ENCODE measurements around the gene KIF1C.

Gene KIF1C

GRCh38 chr17:5019475-5019956 lies 21.8 kb downstream of the KIF1C start:
- Histone ChIP-seq H4K8ac (ENCODE audit: low read depth, low read length) (no peak overlapping the region), H3K4me1 (ENCODE audit: control insufficient read depth, low read depth, low read length) (no peaks in the 10 kb centered on the region), H3K27ac (ENCODE audit: low read depth, low read length) (no peak overlapping the region), H3K56ac (ENCODE audit: low read length) (no peak overlapping the region), H3K4me3 (ENCODE audit: low read length) (no peak overlapping the region), H3K4ac (ENCODE audit: low read depth, low read length) (no peak overlapping the region), H3K27me3 (ENCODE audit: insufficient read depth, low read length, poor library complexity) (no peaks in the 10 kb centered on the region), H2BK120ac (ENCODE audit: low read depth, low read length) (no peak overlapping the region), H3K79me2 (ENCODE audit: control insufficient read depth, insufficient read depth, low read length) (no peaks in the 10 kb centered on the region), H3K9ac (ENCODE audit: low read length) (no peak overlapping the region), H3K23ac (ENCODE audit: low read length) (no peak overlapping the region), H3K18ac (ENCODE audit: low read length) (no peak overlapping the region), H3K4me2 (ENCODE audit: low read length) (no peak overlapping the region), H4K5ac (ENCODE audit: low read length) (no peak overlapping the region), H3K36me3 (ENCODE audit: control insufficient read depth, insufficient read depth, low read length) (peaks cover 8% of the 10 kb centered on the region), H2BK5ac (ENCODE audit: low read length) (no peak overlapping the region), H2AK5ac (ENCODE audit: low read length) (no peak overlapping the region), H3K79me1 (ENCODE audit: low read length) (no peaks in the 10 kb centered on the region), H2BK15ac (replicated peaks; ENCODE audit: low read depth) (no peak overlapping the region)
- no CpG with 5 or more reads among the region's 1 CpG for WGBS (ENCODE audit: extremely low coverage, insufficient coverage, low lambda C conversion rate)
- peak; percentile 54 for DNase-seq

GRCh38 chr17:5020502-5021023 lies 22.8 kb downstream of the KIF1C start:
- Histone ChIP-seq H3K56ac (ENCODE audit: low read length) (no peak overlapping the region), H4K5ac (ENCODE audit: low read length) (no peak overlapping the region), H3K9ac (ENCODE audit: low read length) (no peak overlapping the region), H3K4ac (ENCODE audit: low read depth, low read length) (no peak overlapping the region), H3K27ac (ENCODE audit: low read depth, low read length) (no peak overlapping the region), H3K23ac (ENCODE audit: low read length) (no peak overlapping the region), H3K4me1 (ENCODE audit: control insufficient read depth, low read depth, low read length) (no peaks in the 10 kb centered on the region), H3K27me3 (ENCODE audit: insufficient read depth, low read length, poor library complexity) (no peaks in the 10 kb centered on the region), H3K79me2 (ENCODE audit: control insufficient read depth, insufficient read depth, low read length) (no peaks in the 10 kb centered on the region), H3K4me3 (ENCODE audit: low read length) (no peak overlapping the region), H3K36me3 (ENCODE audit: control insufficient read depth, insufficient read depth, low read length) (peaks cover 8% of the 10 kb centered on the region), H4K8ac (ENCODE audit: low read depth, low read length) (no peak overlapping the region), H3K79me1 (ENCODE audit: low read length) (no peaks in the 10 kb centered on the region), H2AK5ac (ENCODE audit: low read length) (no peak overlapping the region), H3K4me2 (ENCODE audit: low read length) (no peak overlapping the region), H2BK120ac (ENCODE audit: low read depth, low read length) (no peak overlapping the region), H3K18ac (ENCODE audit: low read length) (no peak overlapping the region), H2BK5ac (ENCODE audit: low read length) (no peak overlapping the region), H2BK15ac (replicated peaks; ENCODE audit: low read depth) (no peak overlapping the region)
- no CpG with 5 or more reads among the region's 20 CpGs for WGBS (ENCODE audit: extremely low coverage, insufficient coverage, low lambda C conversion rate)
- DNase-seq: no peak

- H3K27ac ChIP-seq (ENCODE audit: low read depth, low read length): no peak overlapping the region
- H3K36me3 ChIP-seq (ENCODE audit: control insufficient read depth, insufficient read depth, low read length): peaks cover 6% of the 10 kb centered on the region
- H2BK5ac ChIP-seq (ENCODE audit: low read length): no peak overlapping the region
- H4K5ac ChIP-seq (ENCODE audit: low read length): no peak overlapping the region
- H3K9ac ChIP-seq (ENCODE audit: low read length): no peak overlapping the region
- H3K56ac ChIP-seq (ENCODE audit: low read length): no peak overlapping the region
- no peak overlapping the region for H3K4me2 ChIP-seq (ENCODE audit: low read length)
- DNase-seq: no peak
- no peak overlapping the region for H3K4me3 ChIP-seq (ENCODE audit: low read length)
- H3K79me2 ChIP-seq (ENCODE audit: control insufficient read depth, insufficient read depth, low read length): no peaks in the 10 kb centered on the region
- H2BK120ac ChIP-seq (ENCODE audit: low read depth, low read length): no peak overlapping the region
- H3K4ac ChIP-seq (ENCODE audit: low read depth, low read length): no peak overlapping the region
- no peaks in the 10 kb centered on the region for H3K79me1 ChIP-seq (ENCODE audit: low read length)
- H4K8ac ChIP-seq (ENCODE audit: low read depth, low read length): no peak overlapping the region
- no peak overlapping the region for H2AK5ac ChIP-seq (ENCODE audit: low read length)
- no peak overlapping the region for H2BK15ac ChIP-seq (replicated peaks; ENCODE audit: low read depth)
- H3K23ac ChIP-seq (ENCODE audit: low read length): no peak overlapping the region
- no CpG with 5 or more reads among the region's 30 CpGs for WGBS (ENCODE audit: extremely low coverage, insufficient coverage, low lambda C conversion rate)
- no peaks in the 10 kb centered on the region for H3K4me1 ChIP-seq (ENCODE audit: control insufficient read depth, low read depth, low read length)
- H3K18ac ChIP-seq (ENCODE audit: low read length): no peak overlapping the region
- H3K27me3 ChIP-seq (ENCODE audit: insufficient read depth, low read length, poor library complexity): no peaks in the 10 kb centered on the region
These were observed 24.5 kb downstream of the KIF1C start for GRCh38 chr17:5022171-5022711.

DNA sequence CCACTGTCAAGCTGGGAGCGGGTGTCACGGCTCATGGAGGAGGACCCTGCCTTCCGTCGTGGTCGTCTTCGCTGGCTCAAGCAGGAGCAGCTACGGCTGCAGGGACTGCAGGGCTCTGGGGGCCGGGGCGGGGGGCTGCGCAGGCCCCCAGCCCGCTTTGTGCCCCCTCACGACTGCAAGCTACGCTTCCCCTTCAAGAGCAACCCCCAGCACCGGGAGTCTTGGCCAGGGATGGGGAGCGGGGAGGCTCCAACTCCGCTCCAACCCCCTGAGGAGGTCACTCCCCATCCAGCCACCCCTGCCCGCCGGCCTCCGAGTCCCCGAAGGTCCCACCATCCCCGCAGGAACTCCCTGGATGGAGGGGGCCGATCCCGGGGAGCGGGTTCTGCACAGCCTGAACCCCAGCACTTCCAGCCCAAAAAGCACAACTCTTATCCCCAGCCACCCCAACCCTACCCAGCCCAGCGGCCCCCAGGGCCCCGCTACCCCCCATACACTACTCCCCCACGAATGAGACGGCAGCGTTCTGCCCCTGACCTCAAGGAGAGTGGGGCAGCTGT lies 25.9 kb downstream of the KIF1C start:
- H3K27me3 ChIP-seq (ENCODE audit: insufficient read depth, low read length, poor library complexity): no peaks in the 10 kb centered on the region
- no peak overlapping the region for H3K9ac ChIP-seq (ENCODE audit: low read length)
- no peak overlapping the region for H2BK5ac ChIP-seq (ENCODE audit: low read length)
- H3K36me3 ChIP-seq (ENCODE audit: control insufficient read depth, insufficient read depth, low read length): peaks cover 6% of the 10 kb centered on the region
- no peak overlapping the region for H3K23ac ChIP-seq (ENCODE audit: low read length)
- H3K4me1 ChIP-seq (ENCODE audit: control insufficient read depth, low read depth, low read length): no peaks in the 10 kb centered on the region
- no peak overlapping the region for H3K4me2 ChIP-seq (ENCODE audit: low read length)
- no CpG with 5 or more reads among the region's 29 CpGs for WGBS (ENCODE audit: extremely low coverage, insufficient coverage, low lambda C conversion rate)
- no peak for DNase-seq
- H3K27ac ChIP-seq (ENCODE audit: low read depth, low read length): no peak overlapping the region
- no peaks in the 10 kb centered on the region for H3K79me1 ChIP-seq (ENCODE audit: low read length)
- no peak overlapping the region for H2BK120ac ChIP-seq (ENCODE audit: low read depth, low read length)
- no peak overlapping the region for H2BK15ac ChIP-seq (replicated peaks; ENCODE audit: low read depth)
- no peaks in the 10 kb centered on the region for H3K79me2 ChIP-seq (ENCODE audit: control insufficient read depth, insufficient read depth, low read length)
- no peak overlapping the region for H2AK5ac ChIP-seq (ENCODE audit: low read length)
- H3K56ac ChIP-seq (ENCODE audit: low read length): no peak overlapping the region
- H3K18ac ChIP-seq (ENCODE audit: low read length): no peak overlapping the region
- H4K8ac ChIP-seq (ENCODE audit: low read depth, low read length): no peak overlapping the region
- H3K4me3 ChIP-seq (ENCODE audit: low read length): no peak overlapping the region
- H3K4ac ChIP-seq (ENCODE audit: low read depth, low read length): no peak overlapping the region
- no peak overlapping the region for H4K5ac ChIP-seq (ENCODE audit: low read length)

DNA sequence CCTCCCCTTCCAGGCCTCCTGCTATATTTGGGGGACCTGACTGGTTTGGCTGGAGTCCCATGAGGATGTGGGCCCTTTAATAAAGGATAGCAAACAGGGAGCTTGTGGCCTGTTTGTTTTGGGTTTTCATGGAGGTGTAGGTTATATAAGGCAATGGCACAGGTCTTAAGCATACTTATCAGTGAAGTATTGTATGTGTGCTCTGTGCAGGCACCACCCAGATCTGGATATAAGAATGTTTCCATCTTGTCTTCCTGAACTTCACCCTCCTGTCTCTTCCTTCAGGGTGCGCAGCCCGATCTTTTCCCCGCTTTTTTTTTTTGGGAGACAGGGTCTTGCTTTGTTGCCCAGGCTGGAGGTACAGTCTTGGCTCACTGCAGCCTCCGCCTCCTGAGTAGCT lies 26.9 kb downstream of the KIF1C start:
- Histone ChIP-seq H4K8ac (ENCODE audit: low read depth, low read length) (no peak overlapping the region), H3K18ac (ENCODE audit: low read length) (no peak overlapping the region), H2BK5ac (ENCODE audit: low read length) (no peak overlapping the region), H3K4ac (ENCODE audit: low read depth, low read length) (no peak overlapping the region), H3K79me2 (ENCODE audit: control insufficient read depth, insufficient read depth, low read length) (no peaks in the 10 kb centered on the region), H3K9ac (ENCODE audit: low read length) (no peak overlapping the region), H3K27me3 (ENCODE audit: insufficient read depth, low read length, poor library complexity) (no peaks in the 10 kb centered on the region), H3K4me3 (ENCODE audit: low read length) (no peak overlapping the region), H3K79me1 (ENCODE audit: low read length) (no peaks in the 10 kb centered on the region), H3K4me2 (ENCODE audit: low read length) (no peak overlapping the region), H2AK5ac (ENCODE audit: low read length) (no peak overlapping the region), H3K4me1 (ENCODE audit: control insufficient read depth, low read depth, low read length) (no peaks in the 10 kb centered on the region), H2BK15ac (replicated peaks; ENCODE audit: low read depth) (no peak overlapping the region), H3K56ac (ENCODE audit: low read length) (no peak overlapping the region), H2BK120ac (ENCODE audit: low read depth, low read length) (no peak overlapping the region), H3K27ac (ENCODE audit: low read depth, low read length) (no peak overlapping the region), H3K23ac (ENCODE audit: low read length) (no peak overlapping the region), H4K5ac (ENCODE audit: low read length) (no peak overlapping the region), H3K36me3 (ENCODE audit: control insufficient read depth, insufficient read depth, low read length) (peaks cover 6% of the 10 kb centered on the region)
- DNase-seq: no peak
- WGBS (ENCODE audit: extremely low coverage, insufficient coverage, low lambda C conversion rate): no CpG with 5 or more reads among the region's 4 CpGs

GRCh38 chr17:5027299-5027698 lies 29.5 kb downstream of the KIF1C start:
- H4K8ac ChIP-seq (ENCODE audit: low read depth, low read length): no peak overlapping the region
- H3K4me2 ChIP-seq (ENCODE audit: low read length): no peak overlapping the region
- H3K79me2 ChIP-seq (ENCODE audit: control insufficient read depth, insufficient read depth, low read length): no peaks in the 10 kb centered on the region
- no peak overlapping the region for H2BK15ac ChIP-seq (replicated peaks; ENCODE audit: low read depth)
- no CpG with 5 or more reads among the region's 6 CpGs for WGBS (ENCODE audit: extremely low coverage, insufficient coverage, low lambda C conversion rate)
- no peak overlapping the region for H3K9ac ChIP-seq (ENCODE audit: low read length)
- H2BK5ac ChIP-seq (ENCODE audit: low read length): no peak overlapping the region
- H4K5ac ChIP-seq (ENCODE audit: low read length): no peak overlapping the region
- H2AK5ac ChIP-seq (ENCODE audit: low read length): no peak overlapping the region
- H3K27ac ChIP-seq (ENCODE audit: low read depth, low read length): no peak overlapping the region
- no peaks in the 10 kb centered on the region for H3K27me3 ChIP-seq (ENCODE audit: insufficient read depth, low read length, poor library complexity)
- no peak for DNase-seq
- H3K4me3 ChIP-seq (ENCODE audit: low read length): no peak overlapping the region
- no peak overlapping the region for H2BK120ac ChIP-seq (ENCODE audit: low read depth, low read length)
- H3K56ac ChIP-seq (ENCODE audit: low read length): no peak overlapping the region
- peaks cover 4% of the 10 kb centered on the region for H3K36me3 ChIP-seq (ENCODE audit: control insufficient read depth, insufficient read depth, low read length)
- no peak overlapping the region for H3K18ac ChIP-seq (ENCODE audit: low read length)
- H3K79me1 ChIP-seq (ENCODE audit: low read length): no peaks in the 10 kb centered on the region
- no peak overlapping the region for H3K4ac ChIP-seq (ENCODE audit: low read depth, low read length)
- no peak overlapping the region for H3K23ac ChIP-seq (ENCODE audit: low read length)
- H3K4me1 ChIP-seq (ENCODE audit: control insufficient read depth, low read depth, low read length): no peaks in the 10 kb centered on the region
